ENCODE measurements around the gene SPN.

DNA sequence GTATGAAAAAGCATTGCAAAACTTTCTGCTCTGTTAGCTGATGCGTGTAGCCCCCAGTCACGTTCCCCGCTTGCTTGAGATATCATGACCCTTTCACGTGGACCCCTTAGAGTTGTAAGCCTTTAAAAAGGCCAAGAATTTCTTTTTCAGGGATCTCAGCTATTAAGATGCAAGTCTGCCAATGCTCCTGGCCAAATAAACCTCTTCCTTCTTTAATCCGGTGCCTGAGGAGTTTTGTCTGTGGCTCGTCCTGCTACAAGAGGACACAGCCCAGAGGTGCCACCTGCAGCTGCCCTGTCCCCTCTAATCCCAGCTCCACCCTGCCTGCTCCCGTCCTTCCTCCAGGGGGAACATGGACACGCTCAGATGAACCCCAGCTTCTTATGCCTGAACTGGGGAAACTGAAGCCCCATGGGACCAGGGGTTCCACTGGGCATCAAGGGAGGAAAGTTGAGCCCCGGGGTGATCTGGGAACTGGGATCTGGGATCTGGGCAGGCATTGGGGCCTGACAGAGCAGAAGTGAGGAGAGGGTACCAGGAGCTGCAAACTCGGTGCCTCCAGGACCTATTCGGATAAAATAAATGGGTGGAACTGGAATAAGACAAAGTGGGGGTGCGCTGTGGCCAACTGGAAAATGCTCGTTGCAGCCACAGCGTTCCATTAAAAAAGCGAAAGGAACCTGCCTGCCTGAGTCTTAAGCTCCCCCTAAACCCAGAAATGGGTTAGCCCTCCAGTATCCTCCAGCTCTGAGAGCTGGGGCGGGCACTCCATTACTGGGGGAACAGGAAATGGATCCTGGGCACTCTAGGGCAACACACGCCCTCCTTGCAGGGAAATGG lies 35.7 kb downstream of the SPN start:
- TF ChIP-seq POLR2A (IDR thresholded peaks at IDR 0.05) (no peak), POLR2AphosphoS5 (IDR thresholded peaks at IDR 0.05) (no peak)
- TF ChIP-seq, protein P1, sequence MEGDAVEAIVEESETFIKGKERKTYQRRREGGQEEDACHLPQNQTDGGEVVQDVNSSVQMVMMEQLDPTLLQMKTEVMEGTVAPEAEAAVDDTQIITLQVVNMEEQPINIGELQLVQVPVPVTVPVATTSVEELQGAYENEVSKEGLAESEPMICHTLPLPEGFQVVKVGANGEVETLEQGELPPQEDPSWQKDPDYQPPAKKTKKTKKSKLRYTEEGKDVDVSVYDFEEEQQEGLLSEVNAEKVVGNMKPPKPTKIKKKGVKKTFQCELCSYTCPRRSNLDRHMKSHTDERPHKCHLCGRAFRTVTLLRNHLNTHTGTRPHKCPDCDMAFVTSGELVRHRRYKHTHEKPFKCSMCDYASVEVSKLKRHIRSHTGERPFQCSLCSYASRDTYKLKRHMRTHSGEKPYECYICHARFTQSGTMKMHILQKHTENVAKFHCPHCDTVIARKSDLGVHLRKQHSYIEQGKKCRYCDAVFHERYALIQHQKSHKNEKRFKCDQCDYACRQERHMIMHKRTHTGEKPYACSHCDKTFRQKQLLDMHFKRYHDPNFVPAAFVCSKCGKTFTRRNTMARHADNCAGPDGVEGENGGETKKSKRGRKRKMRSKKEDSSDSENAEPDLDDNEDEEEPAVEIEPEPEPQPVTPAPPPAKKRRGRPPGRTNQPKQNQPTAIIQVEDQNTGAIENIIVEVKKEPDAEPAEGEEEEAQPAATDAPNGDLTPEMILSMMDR (IDR thresholded peaks at IDR 0.05): no peak
